ENCODE data around the gene THADA.
"Not testable (repeated sequence)": the region's sequence is repeated elsewhere in the genome, so short reads cannot be mapped to it uniquely, and the experiment has no call there.

THADA gene

DNA sequence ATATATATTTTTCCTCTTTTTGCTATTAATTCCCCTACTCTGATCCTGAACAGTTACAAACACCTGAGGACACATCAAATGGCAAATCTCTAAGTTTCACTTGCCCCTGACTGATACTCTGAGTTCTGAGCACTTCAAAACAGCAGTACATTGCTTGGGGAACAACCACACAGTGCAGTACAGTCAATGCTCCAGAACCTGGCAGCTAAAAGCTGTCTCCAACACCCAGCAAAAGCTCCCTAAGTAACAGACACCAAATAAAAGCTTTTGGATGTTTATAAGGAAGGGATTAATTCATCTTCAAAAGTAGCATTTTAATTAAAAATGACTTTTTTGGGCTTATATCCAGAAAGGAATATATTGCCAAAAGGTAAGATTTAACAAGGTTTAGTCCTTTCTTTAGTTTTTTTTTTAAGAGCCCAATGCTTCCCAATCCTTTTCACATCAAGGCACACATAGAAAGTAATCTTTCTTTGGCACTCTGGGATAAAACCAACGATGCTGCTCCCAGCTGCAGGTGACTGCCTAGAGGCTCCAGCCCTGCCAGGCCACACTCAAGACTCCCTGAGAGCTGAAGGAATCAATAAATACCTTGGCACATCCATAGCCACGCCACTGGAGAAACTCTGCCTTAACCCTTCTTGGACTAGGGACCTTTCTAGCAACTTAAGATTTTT is 204.5 kb downstream of the THADA start:
- FAIRE-seq, result no peak
- TF ChIP-seq, protein P1, sequence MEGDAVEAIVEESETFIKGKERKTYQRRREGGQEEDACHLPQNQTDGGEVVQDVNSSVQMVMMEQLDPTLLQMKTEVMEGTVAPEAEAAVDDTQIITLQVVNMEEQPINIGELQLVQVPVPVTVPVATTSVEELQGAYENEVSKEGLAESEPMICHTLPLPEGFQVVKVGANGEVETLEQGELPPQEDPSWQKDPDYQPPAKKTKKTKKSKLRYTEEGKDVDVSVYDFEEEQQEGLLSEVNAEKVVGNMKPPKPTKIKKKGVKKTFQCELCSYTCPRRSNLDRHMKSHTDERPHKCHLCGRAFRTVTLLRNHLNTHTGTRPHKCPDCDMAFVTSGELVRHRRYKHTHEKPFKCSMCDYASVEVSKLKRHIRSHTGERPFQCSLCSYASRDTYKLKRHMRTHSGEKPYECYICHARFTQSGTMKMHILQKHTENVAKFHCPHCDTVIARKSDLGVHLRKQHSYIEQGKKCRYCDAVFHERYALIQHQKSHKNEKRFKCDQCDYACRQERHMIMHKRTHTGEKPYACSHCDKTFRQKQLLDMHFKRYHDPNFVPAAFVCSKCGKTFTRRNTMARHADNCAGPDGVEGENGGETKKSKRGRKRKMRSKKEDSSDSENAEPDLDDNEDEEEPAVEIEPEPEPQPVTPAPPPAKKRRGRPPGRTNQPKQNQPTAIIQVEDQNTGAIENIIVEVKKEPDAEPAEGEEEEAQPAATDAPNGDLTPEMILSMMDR (IDR thresholded peaks at IDR 0.05; ENCODE audit: insufficient read depth, missing control alignments), result no peak
- no peak for DNase-seq (ENCODE audit: insufficient read length, low spot score)

DNA sequence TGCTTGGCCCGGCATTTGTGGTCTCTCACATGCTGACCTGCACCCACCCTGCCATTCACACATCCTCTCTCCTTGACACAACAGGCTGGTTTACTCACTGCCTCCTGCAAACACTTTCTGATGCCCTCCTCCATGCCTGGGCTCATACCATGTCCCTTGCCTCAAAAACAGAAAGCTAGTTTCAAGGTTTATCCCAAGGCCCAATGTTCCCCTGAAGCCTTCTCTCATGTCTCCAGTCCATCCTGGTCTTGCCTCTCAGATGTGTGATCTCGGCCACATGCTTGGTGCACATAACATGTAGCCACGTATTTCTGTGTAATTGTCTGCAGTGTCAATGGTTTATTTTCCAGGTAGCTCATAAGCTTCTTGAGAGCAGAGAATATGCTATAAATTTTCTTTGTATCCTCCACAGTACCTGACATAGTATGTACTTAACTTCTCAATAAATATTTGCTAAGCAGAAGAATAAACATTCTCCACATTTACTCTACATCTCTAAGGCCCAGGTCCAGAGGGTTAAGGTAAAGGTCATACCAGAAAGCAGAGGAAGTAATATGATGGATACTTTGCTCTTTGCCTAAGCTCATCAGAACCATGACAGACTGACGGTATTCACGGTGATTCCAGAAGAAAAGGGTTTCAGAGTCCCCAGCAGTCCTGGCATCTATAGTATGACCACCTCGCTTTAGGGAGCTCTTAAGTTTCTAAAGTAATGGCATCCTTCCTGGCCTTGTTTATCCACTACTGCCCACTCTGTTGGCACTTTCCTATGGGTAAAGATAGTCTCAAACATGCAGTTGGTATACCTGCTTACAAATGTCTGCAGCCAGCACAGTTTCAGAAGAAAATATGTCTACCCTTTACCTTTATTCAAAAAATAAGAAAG is 206.0 kb downstream of the THADA start:
- FAIRE-seq (no peak), DNase-seq (ENCODE audit: insufficient read length, low spot score) (no peak)
- TF ChIP-seq, protein P1 (IDR thresholded peaks at IDR 0.05; ENCODE audit: insufficient read depth, missing control alignments), result no peak

DNA sequence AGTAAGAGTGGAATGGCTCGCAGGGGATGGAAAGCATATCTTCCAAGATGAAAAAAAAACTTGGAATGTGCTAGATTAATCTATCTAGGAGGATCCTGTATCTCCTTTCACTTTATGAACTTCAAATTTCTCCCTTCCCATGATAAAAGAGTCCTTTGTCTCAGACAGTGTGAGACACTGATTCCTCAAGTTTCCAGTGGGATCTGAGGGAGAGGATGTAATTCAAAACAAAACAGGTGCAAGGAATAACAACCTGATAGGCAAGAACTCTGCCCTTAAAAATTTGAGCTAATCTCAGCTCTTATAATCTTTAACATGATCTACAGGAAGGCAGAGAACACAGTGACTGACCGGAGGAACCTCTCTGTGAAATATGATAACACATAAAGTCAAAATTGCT is 207.5 kb downstream of the THADA start:
- FAIRE-seq (no peak), DNase-seq (ENCODE audit: insufficient read length, low spot score) (no peak)
- TF ChIP-seq, protein P1 (IDR thresholded peaks at IDR 0.05; ENCODE audit: insufficient read depth, missing control alignments), result no peak

DNA sequence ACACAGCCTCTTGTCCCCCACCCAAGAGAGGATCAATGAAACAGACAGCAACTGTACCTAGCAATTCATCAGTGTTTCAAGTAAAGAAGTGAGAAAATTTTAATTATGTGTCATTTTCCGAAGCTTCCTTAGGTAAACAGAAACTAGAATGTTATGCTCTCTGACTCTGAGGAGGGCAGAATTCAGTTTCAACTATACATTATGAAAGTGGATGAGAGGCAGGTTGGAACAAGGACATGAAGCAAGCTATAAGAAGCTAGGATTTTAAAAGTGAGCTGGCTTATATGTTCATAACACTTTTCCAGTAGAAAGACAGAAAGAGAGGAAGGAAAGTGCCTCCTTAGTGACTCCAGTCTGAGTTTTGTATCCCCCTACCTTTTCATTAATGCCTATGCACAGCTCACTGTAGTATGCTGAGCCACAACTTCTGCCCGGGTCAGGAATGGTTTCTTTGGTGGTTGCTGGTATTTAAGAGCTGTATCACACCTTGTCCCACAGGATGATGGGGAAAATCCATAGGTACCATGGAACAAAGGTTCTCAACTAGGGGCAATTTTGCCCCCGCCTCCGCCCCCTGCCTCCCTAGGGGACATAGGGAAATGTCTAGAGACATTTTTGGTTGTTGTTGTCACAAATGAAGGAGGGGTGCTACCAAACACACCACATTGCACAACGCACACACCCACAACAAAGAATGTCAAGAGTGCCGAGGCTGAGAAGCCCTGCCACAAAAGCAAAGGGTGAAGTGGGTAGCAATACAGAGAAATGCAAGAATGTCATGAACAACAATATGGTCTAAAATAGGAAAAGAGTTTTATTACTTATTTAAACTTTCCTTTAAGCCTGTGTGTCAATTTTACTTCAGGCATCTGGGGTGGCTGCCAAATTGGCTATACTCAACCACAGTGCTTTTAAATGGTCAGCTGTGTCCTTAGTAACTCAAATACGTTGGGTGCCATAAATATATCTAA is 208.5 kb downstream of the THADA start:
- TF ChIP-seq, protein P1 (IDR thresholded peaks at IDR 0.05; ENCODE audit: insufficient read depth, missing control alignments), result no peak
- DNase-seq (ENCODE audit: insufficient read length, low spot score), result no peak
- no peak for FAIRE-seq

DNA sequence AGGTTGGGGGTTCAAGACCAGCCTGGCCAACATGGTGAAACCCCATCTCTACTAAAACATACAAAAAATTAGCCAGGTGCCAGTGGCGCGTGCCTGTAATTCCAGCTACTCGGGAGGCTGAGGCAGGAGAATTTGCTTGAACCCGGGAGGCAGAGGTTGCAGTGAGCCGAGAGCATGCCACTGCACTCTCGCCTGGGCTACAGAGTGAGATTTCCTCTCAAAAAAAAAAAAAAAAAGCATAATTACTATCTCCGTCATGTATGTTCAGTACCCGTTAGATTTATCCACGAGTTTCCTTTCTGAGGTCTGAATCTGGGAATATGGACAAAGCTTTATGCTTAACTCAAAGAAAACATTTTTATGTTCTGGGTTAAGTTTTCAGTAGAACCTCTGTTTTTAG is 209.2 kb downstream of the THADA start:
- DNase-seq (ENCODE audit: insufficient read length, low spot score); FAIRE-seq: not testable (repeated sequence)

DNA sequence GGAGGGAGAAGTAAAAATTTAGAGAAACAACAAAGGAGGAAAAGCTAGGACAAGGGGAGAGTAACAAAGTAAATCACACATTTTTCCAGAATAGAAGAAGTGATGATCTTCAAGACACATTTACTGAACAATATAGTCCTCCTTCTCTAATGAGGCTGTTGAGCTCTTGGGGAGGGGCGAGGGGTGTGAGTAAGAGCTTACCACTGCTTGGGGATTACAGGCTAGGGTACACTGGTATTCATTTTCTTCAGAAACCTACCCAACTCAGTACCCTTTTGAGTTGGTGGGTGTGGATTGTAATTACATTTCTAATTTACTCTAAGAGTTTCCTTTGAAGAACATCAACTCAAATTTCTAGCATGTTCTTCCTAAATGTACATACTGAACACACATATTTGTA is 211.7 kb downstream of the THADA start:
- TF ChIP-seq, protein P1 (IDR thresholded peaks at IDR 0.05; ENCODE audit: insufficient read depth, missing control alignments), result no peak
- DNase-seq (ENCODE audit: insufficient read length, low spot score) (no peak), FAIRE-seq (no peak)

DNA sequence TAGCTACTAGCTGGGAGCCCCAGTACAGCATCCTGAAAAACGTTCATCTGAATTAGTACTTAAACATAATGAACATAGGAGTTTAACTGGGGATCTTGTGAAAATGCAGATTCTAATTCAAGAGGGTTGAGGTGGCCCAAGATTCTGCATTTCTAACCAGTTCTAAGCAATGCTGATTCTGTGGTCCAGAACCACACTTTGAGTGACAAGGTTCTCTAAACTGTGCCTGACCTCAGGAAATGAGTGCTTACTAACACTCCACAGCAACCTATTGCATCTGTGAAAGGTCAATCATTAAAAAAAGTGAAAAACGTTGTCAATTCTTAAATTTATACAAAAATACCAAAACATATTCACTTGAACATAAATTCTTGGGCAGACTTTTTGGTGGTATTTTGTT is 212.3 kb downstream of the THADA start:
- TF ChIP-seq, protein P1 (IDR thresholded peaks at IDR 0.05; ENCODE audit: insufficient read depth, missing control alignments), result no peak
- FAIRE-seq, result no peak
- DNase-seq (ENCODE audit: insufficient read length, low spot score), result no peak

All from D721Med (cell line).